Kidney epithelial cell (primary cell): ENCODE data around the gene CDK9. TPM values are rescaled to one million over a fixed set of nuclear protein-coding genes. Genes with fewer than 3 reads are reported as not detected.
A peak's percentile ranks its signal among the peaks of the same experiment; 100 is the strongest.

Experiments
- DNase-seq: peaks from one replicate; pipeline ENCODE4 v3.0.0-alpha.2; 2010; ENCODE audit warnings: low read depth
- H3K27me3 ChIP-seq: 2 replicates; pipeline ENCODE4 v1.6.0; 2011; ENCODE audit warnings: low read length; ENCODE audit not compliant: control insufficient read depth, insufficient read depth
- H3K36me3 ChIP-seq: 2 replicates; pipeline ENCODE4 v1.5.1; 2011; ENCODE audit warnings: low read length; ENCODE audit not compliant: control insufficient read depth, insufficient read depth
- H3K4me3 ChIP-seq: 2 replicates; pipeline ENCODE4 v1.5.1; 2011; ENCODE audit warnings: low read depth, mild to moderate bottlenecking, control low read depth, low read length
- CTCF ChIP-seq: IDR thresholded peaks from 2 replicates; pipeline ENCODE4 v1.5.1; 2011; ENCODE audit warnings: mild to moderate bottlenecking, moderate library complexity, low read length, control low read depth, inconsistent platforms; ENCODE audit not compliant: insufficient read depth, poor library complexity, severe bottlenecking
- total RNA-seq: library from RNA; depleted of rRNA; stranded (reverse); fragments of >200 nt; gene quantifications from 2 replicates; pipeline ENCODE4 v1.2.3, GENCODE V29; 2015

CDK9 gene
- total RNA-seq, 1 donor from 2014 or later: 47.3 TPM

GRCh38 chr9:127770905-127771569 is 14.8 kb upstream of the CDK9 start:
- Histone ChIP-seq H3K27me3 (peaks cover 8% of the 10 kb centered on the region), H3K36me3 (no peaks in the 10 kb centered on the region), H3K4me3 (peak overlapping the region; percentile 41)
- no peak for TF ChIP-seq CTCF
- peak; percentile 77 for DNase-seq

GRCh38 chr9:127771570-127772189 is 14.2 kb upstream of the CDK9 start:
- DNase-seq: no peak
- Histone ChIP-seq H3K4me3 (no peak overlapping the region), H3K36me3 (no peaks in the 10 kb centered on the region), H3K27me3 (peaks cover 11% of the 10 kb centered on the region)
- no peak for TF ChIP-seq CTCF

- Histone ChIP-seq H3K4me3 (no peak overlapping the region), H3K36me3 (no peaks in the 10 kb centered on the region), H3K27me3 (peaks cover 13% of the 10 kb centered on the region)
- TF ChIP-seq CTCF: no peak
- no peak for DNase-seq
Measured at GRCh38 chr9:127772603-127773002, 13.2 kb upstream of the CDK9 start.

GRCh38 chr9:127773272-127773671 is 12.6 kb upstream of the CDK9 start:
- Histone ChIP-seq H3K27me3 (peaks cover 13% of the 10 kb centered on the region), H3K36me3 (no peaks in the 10 kb centered on the region), H3K4me3 (no peak overlapping the region)
- no peak for TF ChIP-seq CTCF
- DNase-seq: no peak

GRCh38 chr9:127773981-127774380 is 11.9 kb upstream of the CDK9 start:
- TF ChIP-seq CTCF: no peak
- no peaks in the 10 kb centered on the region for H3K36me3 ChIP-seq
- no peak overlapping the region for H3K4me3 ChIP-seq
- H3K27me3 ChIP-seq: peaks cover 13% of the 10 kb centered on the region
- no peak for DNase-seq
